ENCODE data around the gene MKRN2. TPM values are rescaled to one million over a fixed set of nuclear protein-coding genes. Genes with fewer than 3 reads are reported as not detected.

MKRN2 gene
- total and polyA plus RNA-seq, 2 of the 8 experiments (the other 6 are each of a cell fraction or from before 2014, with no cell fraction given), result 15.3 to 17.6 TPM

- 98% methylated on average over 3 of the region's 3 CpGs; no CpG with 5 or more reads in 1 of the 2 experiments for WGBS, 2 experiments (ENCODE audit: extremely low coverage in 1 of 2, insufficient coverage in 1 of 2, insufficient read length in 1 of 2, insufficient replicate concordance in 2 of 2, low coverage in 1 of 2, low lambda C conversion rate in 2 of 2, missing lambda C conversion rate in 1 of 2)
- Histone ChIP-seq H3K36me3 (ENCODE audit: control insufficient read depth in 2 of 4, insufficient read depth in 4 of 4, low read length in 3 of 4) (peaks cover 23 to 77% (median 35%) of the 10 kb centered on the region in 4 experiments), H3K4me3 (ENCODE audit: extremely low read depth in 1 of 4, insufficient read depth in 2 of 4, low read depth in 3 of 4, low read length in 4 of 4) (no peak overlapping the region)
Measured at GRCh38 chr3:12579456-12579855, 22.6 kb downstream of the MKRN2 start.

More at GRCh38 chr3:12579456-12579855, 22.6 kb downstream of the MKRN2 start:
- Histone ChIP-seq H3K4me1 (replicated peaks in 1 of 4; ENCODE audit: control insufficient read depth in 3 of 4, insufficient read depth in 4 of 4, low read length in 3 of 4) (no peaks in the 10 kb centered on the region), H3K14ac (ENCODE audit: insufficient read length) (no peak overlapping the region), H2AK5ac (ENCODE audit: low read depth, low read length) (no peak overlapping the region), H2AFZ (ENCODE audit: low read length) (no peak overlapping the region), H3K9ac (replicated peaks in 1 of 4; ENCODE audit: extremely low read depth in 1 of 4, low read depth in 3 of 4, low read length in 3 of 4) (no peak overlapping the region), H3K27me3 (replicated peaks in 1 of 4; ENCODE audit: control insufficient read depth in 3 of 4, extremely low read depth in 1 of 4, insufficient read depth in 3 of 4, low read length in 3 of 4) (no peaks in the 10 kb centered on the region), H2BK120ac (replicated peaks; ENCODE audit: low read depth, low read length) (no peak overlapping the region), H3K23ac (ENCODE audit: insufficient read length) (no peak overlapping the region), H4K5ac (ENCODE audit: insufficient read length, low read depth, low read length) (no peak overlapping the region), H2BK12ac (ENCODE audit: low read depth, low read length) (no peak overlapping the region), H2BK5ac (ENCODE audit: low read depth, low read length) (no peak overlapping the region), H4K91ac (replicated peaks; ENCODE audit: insufficient read length, low read length) (no peak overlapping the region), H3K9me3 (ENCODE audit: insufficient read depth in 2 of 2, low read depth in 1 of 2, low read length in 1 of 2) (no peaks in the 10 kb centered on the region), H3K27ac (ENCODE audit: low read depth, low read length) (no peak overlapping the region), H4K20me1 (replicated peaks in 1 of 2; ENCODE audit: control insufficient read depth in 1 of 2, insufficient read depth in 2 of 2, low read length in 2 of 2) (peaks cover 2 to 6% of the 10 kb centered on the region in 2 experiments), H3K4ac (replicated peaks; ENCODE audit: insufficient read length, low read depth, low read length) (no peak overlapping the region), H3K18ac (ENCODE audit: extremely low read depth, low read length) (no peak overlapping the region), H3K23me2 (ENCODE audit: low read depth, low read length) (no peaks in the 10 kb centered on the region; the same call in 1 of the 2 replicates), H3K4me2 (ENCODE audit: insufficient read depth in 1 of 2, low read depth in 2 of 2, low read length in 2 of 2) (no peak overlapping the region), H2BK15ac (ENCODE audit: low read length) (no peak overlapping the region), H3K79me1 (ENCODE audit: low read depth, low read length) (no peaks in the 10 kb centered on the region), H2BK20ac (ENCODE audit: low read length) (no peak overlapping the region), H3K79me2 (ENCODE audit: control insufficient read depth in 1 of 2, insufficient read depth in 2 of 2, low read length in 2 of 2) (no peaks in the 10 kb centered on the region), H4K8ac (ENCODE audit: extremely low read depth, insufficient read depth, low read length) (no peak overlapping the region), H3K56ac (replicated peaks; ENCODE audit: insufficient read length, low read depth, low read length) (no peak overlapping the region)
- no peak for DNase-seq (ENCODE audit: low read depth in 1 of 2, low spot score in 2 of 2)
- CTCF ChIA-PET (ENCODE audit: partially characterized antibody), result interaction anchor here (1.2 to 1.7 kb wide), 6 partner anchors 8 to 142 kb away, joined by 3 to 10 read pairs (median 4); no protein-coding TSS in a partner anchor
- POLR2A ChIA-PET (ENCODE audit: partially characterized antibody), result interaction anchor here (0.9 to 1.0 kb wide), 2 partner anchors 16 to 20 kb away, joined by 3 read pairs; no protein-coding TSS in a partner anchor
- FAIRE-seq, result no peak
- TF ChIP-seq SIRT6 (IDR thresholded peaks at IDR 0.05; ENCODE audit: low read length), result no peak
- TF ChIP-seq MAX (IDR thresholded peaks at IDR 0.05), result no peak
- TF ChIP-seq PHF8 (conservative IDR thresholded peaks at IDR 0.05; ENCODE audit: low read depth, low read length), result no peak
- TF ChIP-seq POU5F1 (IDR thresholded peaks at IDR 0.05; ENCODE audit: low read depth, low read length), result no peak
- no peak for TF ChIP-seq CREB1 (IDR thresholded peaks at IDR 0.05)
- TF ChIP-seq EGR1 (IDR thresholded peaks at IDR 0.05; ENCODE audit: borderline replicate concordance, low read depth, low read length), result no peak
- TF ChIP-seq CBX5 (IDR thresholded peaks at IDR 0.05; ENCODE audit: low read depth, low read length), result no peak
- no peak for TF ChIP-seq ASH2L (IDR thresholded peaks at IDR 0.05; ENCODE audit: low read length)
- TF ChIP-seq BACH1 (IDR thresholded peaks at IDR 0.05; ENCODE audit: low read length), result no peak
